GM19324 (cell line): Measurements from ENCODE around the gene PFDN5.
A peak's percentile ranks its signal among the peaks of the same experiment; 100 is the strongest.
"Not testable (repeated sequence)": the region's sequence is repeated elsewhere in the genome, so short reads cannot be mapped to it uniquely, and the experiment has no call there.

Experiments used
- ATAC-seq: cut with Tn5 transposase; IDR thresholded peaks from one replicate; pipeline ENCODE4 v1.9.1; 2021; ENCODE audit warnings: mild to moderate bottlenecking, moderate library complexity; ENCODE audit not compliant: unreplicated experiment, low FRiP score

The PFDN5 gene

GRCh38 chr12:53325511-53326061, 30.2 kb downstream of the PFDN5 start:
- ATAC-seq: no peak

GRCh38 chr12:53326460-53327185, 31.3 kb downstream of the PFDN5 start:
- no peak for ATAC-seq

- no peak for ATAC-seq
These were observed 32.2 kb downstream of the PFDN5 start for GRCh38 chr12:53327435-53328042.

- no peak for ATAC-seq
These were observed 32.7 kb downstream of the PFDN5 start for GRCh38 chr12:53328043-53328435.

- ATAC-seq: no peak
These were observed 35.3 kb downstream of the PFDN5 start for GRCh38 chr12:53330671-53331070.

- not testable (repeated sequence) for ATAC-seq
These were observed 37.0 kb downstream of the PFDN5 start for GRCh38 chr12:53332339-53332738.

GRCh38 chr12:53332744-53333143, 37.4 kb downstream of the PFDN5 start:
- no peak for ATAC-seq

GRCh38 chr12:53333289-53333688, 37.9 kb downstream of the PFDN5 start:
- ATAC-seq: no peak

GRCh38 chr12:53333845-53334244, 38.5 kb downstream of the PFDN5 start:
- ATAC-seq: no peak

- no peak for ATAC-seq
These were observed 39.5 kb downstream of the PFDN5 start for GRCh38 chr12:53334822-53335221.

GRCh38 chr12:53336181-53336681, 40.9 kb downstream of the PFDN5 start, which contains the start of gene SP7:
SP7 (minus strand) TSS chr12:53336354; CDS start chr12:53335646, 708 bp downstream.
- no peak for ATAC-seq

- ATAC-seq: no peak
These were observed 42.7 kb downstream of the PFDN5 start for GRCh38 chr12:53338017-53338416.

- no peak for ATAC-seq
These were observed 43.6 kb downstream of the PFDN5 start for GRCh38 chr12:53338916-53339315.

- no peak for ATAC-seq
These were observed 45.1 kb downstream of the PFDN5 start for GRCh38 chr12:53340398-53340797.

- ATAC-seq: no peak
These were observed 48.1 kb downstream of the PFDN5 start for GRCh38 chr12:53343449-53343848.

GRCh38 chr12:53343969-53344368, 48.6 kb downstream of the PFDN5 start:
- ATAC-seq: no peak

- no peak for ATAC-seq
These were observed 49.1 kb downstream of the PFDN5 start for GRCh38 chr12:53344487-53344823.

- ATAC-seq: peak; percentile 60
These were observed 49.6 kb downstream of the PFDN5 start for GRCh38 chr12:53344824-53345485.

GRCh38 chr12:53345486-53346188, 50.3 kb downstream of the PFDN5 start:
- no peak for ATAC-seq

GRCh38 chr12:53346491-53346890, 51.1 kb downstream of the PFDN5 start:
- no peak for ATAC-seq

GRCh38 chr12:53347905-53348304, 52.6 kb downstream of the PFDN5 start:
- ATAC-seq: no peak
